ENCODE measurements around the gene TMEM115.

DNA sequence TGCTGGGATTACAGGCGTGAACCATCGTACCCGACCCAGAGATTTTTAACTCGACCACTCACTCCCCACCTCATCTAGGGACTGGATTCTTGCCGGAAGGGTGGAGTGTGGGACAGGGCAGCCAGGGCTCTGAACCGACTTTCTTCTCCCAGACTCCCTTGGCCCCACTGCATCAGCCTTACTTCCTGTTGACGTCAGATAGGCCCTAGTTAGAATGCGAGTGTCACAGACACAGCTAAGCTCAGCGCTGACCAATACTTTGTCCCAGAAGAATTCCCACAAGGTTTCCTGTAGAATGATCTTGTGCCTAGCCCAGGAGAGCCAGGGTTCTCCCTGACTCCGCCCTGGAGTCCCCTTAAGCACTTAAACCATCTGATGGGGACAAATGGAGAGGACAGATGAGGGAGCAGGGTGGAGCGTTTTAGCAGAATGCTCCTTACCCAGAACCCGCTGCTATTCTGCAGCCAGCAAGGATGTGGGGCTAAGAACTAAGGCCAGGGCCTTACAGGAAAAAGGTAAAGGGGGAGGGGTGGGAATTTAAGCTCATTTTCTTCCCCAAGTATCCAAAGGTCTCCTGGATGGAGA lies 25.5 kb downstream of the TMEM115 start:
- TF ChIP-seq, protein P1, sequence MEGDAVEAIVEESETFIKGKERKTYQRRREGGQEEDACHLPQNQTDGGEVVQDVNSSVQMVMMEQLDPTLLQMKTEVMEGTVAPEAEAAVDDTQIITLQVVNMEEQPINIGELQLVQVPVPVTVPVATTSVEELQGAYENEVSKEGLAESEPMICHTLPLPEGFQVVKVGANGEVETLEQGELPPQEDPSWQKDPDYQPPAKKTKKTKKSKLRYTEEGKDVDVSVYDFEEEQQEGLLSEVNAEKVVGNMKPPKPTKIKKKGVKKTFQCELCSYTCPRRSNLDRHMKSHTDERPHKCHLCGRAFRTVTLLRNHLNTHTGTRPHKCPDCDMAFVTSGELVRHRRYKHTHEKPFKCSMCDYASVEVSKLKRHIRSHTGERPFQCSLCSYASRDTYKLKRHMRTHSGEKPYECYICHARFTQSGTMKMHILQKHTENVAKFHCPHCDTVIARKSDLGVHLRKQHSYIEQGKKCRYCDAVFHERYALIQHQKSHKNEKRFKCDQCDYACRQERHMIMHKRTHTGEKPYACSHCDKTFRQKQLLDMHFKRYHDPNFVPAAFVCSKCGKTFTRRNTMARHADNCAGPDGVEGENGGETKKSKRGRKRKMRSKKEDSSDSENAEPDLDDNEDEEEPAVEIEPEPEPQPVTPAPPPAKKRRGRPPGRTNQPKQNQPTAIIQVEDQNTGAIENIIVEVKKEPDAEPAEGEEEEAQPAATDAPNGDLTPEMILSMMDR (IDR thresholded peaks at IDR 0.05; ENCODE audit: insufficient read depth, low read length), result no peak
- TF ChIP-seq POLR2AphosphoS5 (IDR thresholded peaks at IDR 0.05; ENCODE audit: low read depth), result no peak; the same call in 1 of the 2 replicates
- TF ChIP-seq, protein P2, sequence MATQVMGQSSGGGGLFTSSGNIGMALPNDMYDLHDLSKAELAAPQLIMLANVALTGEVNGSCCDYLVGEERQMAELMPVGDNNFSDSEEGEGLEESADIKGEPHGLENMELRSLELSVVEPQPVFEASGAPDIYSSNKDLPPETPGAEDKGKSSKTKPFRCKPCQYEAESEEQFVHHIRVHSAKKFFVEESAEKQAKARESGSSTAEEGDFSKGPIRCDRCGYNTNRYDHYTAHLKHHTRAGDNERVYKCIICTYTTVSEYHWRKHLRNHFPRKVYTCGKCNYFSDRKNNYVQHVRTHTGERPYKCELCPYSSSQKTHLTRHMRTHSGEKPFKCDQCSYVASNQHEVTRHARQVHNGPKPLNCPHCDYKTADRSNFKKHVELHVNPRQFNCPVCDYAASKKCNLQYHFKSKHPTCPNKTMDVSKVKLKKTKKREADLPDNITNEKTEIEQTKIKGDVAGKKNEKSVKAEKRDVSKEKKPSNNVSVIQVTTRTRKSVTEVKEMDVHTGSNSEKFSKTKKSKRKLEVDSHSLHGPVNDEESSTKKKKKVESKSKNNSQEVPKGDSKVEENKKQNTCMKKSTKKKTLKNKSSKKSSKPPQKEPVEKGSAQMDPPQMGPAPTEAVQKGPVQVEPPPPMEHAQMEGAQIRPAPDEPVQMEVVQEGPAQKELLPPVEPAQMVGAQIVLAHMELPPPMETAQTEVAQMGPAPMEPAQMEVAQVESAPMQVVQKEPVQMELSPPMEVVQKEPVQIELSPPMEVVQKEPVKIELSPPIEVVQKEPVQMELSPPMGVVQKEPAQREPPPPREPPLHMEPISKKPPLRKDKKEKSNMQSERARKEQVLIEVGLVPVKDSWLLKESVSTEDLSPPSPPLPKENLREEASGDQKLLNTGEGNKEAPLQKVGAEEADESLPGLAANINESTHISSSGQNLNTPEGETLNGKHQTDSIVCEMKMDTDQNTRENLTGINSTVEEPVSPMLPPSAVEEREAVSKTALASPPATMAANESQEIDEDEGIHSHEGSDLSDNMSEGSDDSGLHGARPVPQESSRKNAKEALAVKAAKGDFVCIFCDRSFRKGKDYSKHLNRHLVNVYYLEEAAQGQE (IDR thresholded peaks at IDR 0.05; ENCODE audit: insufficient replicate concordance, low read depth), result no peak
- TF ChIP-seq GABPA (IDR thresholded peaks at IDR 0.05; ENCODE audit: low read depth), result no peak

Measured in HL-60 (cell line).